Glutamatergic neuron (in vitro differentiated cells): ENCODE data around the gene LANCL3. TPM values are rescaled to one million over a fixed set of nuclear protein-coding genes. Genes with fewer than 3 reads are reported as not detected.

Experiments used
- DNase-seq: peaks from one replicate; pipeline ENCODE4 v3.0.0; 2022
- H3K27ac Mint-ChIP-seq: one replicate; pipeline ENCODE4 v1.8.0; 2020; ENCODE audit warnings: mild to moderate bottlenecking, mixed read lengths, inconsistent platforms; ENCODE audit not compliant: unreplicated experiment
- H3K27me3 Mint-ChIP-seq: one replicate; pipeline ENCODE4 v1.8.0; 2020; ENCODE audit warnings: mild to moderate bottlenecking, moderate library complexity, mixed read lengths, inconsistent platforms; ENCODE audit not compliant: unreplicated experiment
- H3K36me3 Mint-ChIP-seq: one replicate; pipeline ENCODE4 v1.8.0; 2020; ENCODE audit warnings: mild to moderate bottlenecking, mixed read lengths, inconsistent platforms; ENCODE audit not compliant: unreplicated experiment
- H3K4me1 Mint-ChIP-seq: one replicate; pipeline ENCODE4 v1.8.0; 2020; ENCODE audit warnings: mild to moderate bottlenecking, low read depth, mixed read lengths, inconsistent platforms; ENCODE audit not compliant: unreplicated experiment
- H3K4me3 Mint-ChIP-seq: one replicate; pipeline ENCODE4 v1.8.0; 2020; ENCODE audit warnings: mild to moderate bottlenecking, mixed read lengths, inconsistent platforms; ENCODE audit not compliant: unreplicated experiment
- H3K9me3 Mint-ChIP-seq: one replicate; pipeline ENCODE4 v1.8.0; 2020; ENCODE audit warnings: mild to moderate bottlenecking, moderate library complexity, mixed read lengths, inconsistent platforms; ENCODE audit not compliant: unreplicated experiment
- total RNA-seq: library from RNA; stranded (reverse); fragmentation: NEBNext Ultra II Directional; extraction: Animal tissue kit (Norgen Biotek cat#: 25700); gene quantifications from one replicate; pipeline ENCODE4 v1.2.1, GENCODE V29; 2021; ENCODE audit not compliant: unreplicated experiment
- TF ChIP-seq, protein P1 (sequence below): fragments of 200-600 bp; sonication (generic); IDR thresholded peaks from one replicate; pipeline ENCODE4 v1.5.0; 2021; ENCODE audit not compliant: partially characterized antibody, unreplicated experiment

Gene LANCL3
- total RNA-seq, 1 donor from 2014 or later: 1.1 TPM

DNA sequence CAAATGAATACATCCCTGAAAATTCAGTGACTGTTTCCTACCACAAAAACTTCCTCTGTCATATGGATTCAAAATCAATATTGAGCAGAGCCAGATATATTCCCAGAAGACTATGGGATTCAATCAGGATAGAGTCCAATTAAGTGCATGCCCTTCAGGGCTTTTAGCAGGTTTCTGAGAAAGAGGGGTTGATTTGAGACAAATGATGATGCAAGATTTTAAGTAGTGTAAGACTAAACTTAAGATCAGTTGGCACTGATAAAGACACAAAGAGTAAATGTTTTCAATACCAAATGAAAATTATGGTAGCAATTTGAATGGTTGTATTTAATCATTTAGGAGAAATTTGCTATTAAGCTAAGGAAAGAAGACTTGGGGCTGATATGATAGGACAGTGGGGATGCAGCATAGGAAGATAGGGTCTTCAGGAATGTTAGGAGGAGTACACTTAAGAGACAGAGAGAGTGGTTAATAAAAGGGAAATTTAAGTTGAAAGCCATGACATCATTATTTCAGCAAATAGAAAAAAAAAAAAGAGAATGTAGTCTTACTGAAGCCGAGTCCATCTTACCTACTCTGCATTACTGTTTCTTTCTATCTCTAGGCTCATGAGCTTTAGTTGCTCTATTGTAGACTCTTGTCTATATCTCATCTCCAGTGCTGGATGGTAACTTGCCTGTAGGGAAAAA, 82.1 kb downstream of the LANCL3 start:
- TF ChIP-seq, protein P1, sequence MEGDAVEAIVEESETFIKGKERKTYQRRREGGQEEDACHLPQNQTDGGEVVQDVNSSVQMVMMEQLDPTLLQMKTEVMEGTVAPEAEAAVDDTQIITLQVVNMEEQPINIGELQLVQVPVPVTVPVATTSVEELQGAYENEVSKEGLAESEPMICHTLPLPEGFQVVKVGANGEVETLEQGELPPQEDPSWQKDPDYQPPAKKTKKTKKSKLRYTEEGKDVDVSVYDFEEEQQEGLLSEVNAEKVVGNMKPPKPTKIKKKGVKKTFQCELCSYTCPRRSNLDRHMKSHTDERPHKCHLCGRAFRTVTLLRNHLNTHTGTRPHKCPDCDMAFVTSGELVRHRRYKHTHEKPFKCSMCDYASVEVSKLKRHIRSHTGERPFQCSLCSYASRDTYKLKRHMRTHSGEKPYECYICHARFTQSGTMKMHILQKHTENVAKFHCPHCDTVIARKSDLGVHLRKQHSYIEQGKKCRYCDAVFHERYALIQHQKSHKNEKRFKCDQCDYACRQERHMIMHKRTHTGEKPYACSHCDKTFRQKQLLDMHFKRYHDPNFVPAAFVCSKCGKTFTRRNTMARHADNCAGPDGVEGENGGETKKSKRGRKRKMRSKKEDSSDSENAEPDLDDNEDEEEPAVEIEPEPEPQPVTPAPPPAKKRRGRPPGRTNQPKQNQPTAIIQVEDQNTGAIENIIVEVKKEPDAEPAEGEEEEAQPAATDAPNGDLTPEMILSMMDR: no peak
- no peaks in the 10 kb centered on the region for H3K36me3 Mint-ChIP-seq
- H3K27me3 Mint-ChIP-seq: no peaks in the 10 kb centered on the region
- peaks cover 17% of the 10 kb centered on the region for H3K4me1 Mint-ChIP-seq
- no peak for DNase-seq
- peak overlapping the region; percentile 61 for H3K4me3 Mint-ChIP-seq
- H3K9me3 Mint-ChIP-seq: peaks cover under 1% of the 10 kb centered on the region
- peak overlapping the region; percentile 73 for H3K27ac Mint-ChIP-seq

DNA sequence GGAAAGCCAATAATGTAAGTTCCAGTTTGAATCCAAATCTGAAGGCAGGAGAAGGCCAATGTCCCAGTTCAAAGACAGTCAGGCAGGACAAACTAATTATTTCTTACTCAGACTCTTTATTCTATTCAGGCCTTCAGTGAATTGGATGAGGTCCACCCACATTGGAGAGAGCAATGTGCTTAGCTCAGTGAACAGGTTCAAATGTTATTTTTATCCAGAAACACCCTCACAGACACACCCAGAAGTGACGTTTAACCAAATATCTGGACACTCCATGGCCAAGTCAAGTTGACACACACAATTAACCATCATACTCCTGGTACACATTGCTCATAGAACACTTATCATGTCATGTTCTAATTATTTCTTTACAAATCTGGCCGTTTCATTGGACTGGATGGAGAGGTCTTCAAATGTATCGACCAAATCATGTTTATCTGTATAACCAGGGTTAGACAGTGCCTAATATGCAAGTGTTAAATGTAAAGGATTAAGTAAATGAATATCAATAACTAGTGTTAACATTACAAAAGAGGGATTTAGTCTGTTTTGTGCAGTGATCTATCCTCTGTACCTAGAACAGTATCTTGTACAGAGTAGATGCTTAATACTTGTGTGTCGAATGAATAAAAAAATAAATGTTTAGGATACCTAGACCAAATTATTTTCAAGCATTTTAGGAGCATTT, 87.0 kb downstream of the LANCL3 start:
- TF ChIP-seq, protein P1: no peak
- no peak for DNase-seq
- H3K27ac Mint-ChIP-seq: no peak overlapping the region
- peaks cover 10% of the 10 kb centered on the region for H3K4me1 Mint-ChIP-seq
- H3K27me3 Mint-ChIP-seq: no peaks in the 10 kb centered on the region
- peaks cover 2% of the 10 kb centered on the region for H3K9me3 Mint-ChIP-seq
- H3K4me3 Mint-ChIP-seq: no peak overlapping the region
- H3K36me3 Mint-ChIP-seq: no peaks in the 10 kb centered on the region

DNA sequence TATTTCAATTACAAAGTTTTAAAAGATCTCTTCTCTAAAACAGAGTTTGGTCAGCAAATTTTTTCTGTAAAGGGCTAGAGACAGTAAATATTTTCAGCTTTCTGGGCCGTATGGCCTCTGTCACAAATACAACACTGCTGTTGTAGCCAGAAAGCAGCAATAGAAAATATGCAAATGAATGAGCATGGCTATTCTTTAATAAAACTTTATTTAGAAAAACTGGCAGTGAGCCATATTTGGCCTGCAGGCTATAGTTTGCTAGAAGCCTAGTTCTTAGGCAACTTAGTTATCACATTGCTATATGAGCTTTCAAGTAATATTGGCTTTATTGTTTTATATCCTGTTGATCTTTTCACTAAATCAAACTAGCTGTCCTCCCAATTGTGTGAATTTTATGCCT, 87.6 kb downstream of the LANCL3 start:
- Mint-ChIP-seq H3K27ac (no peak overlapping the region), H3K4me3 (no peak overlapping the region), H3K27me3 (no peaks in the 10 kb centered on the region), H3K36me3 (no peaks in the 10 kb centered on the region), H3K9me3 (peaks cover 2% of the 10 kb centered on the region), H3K4me1 (peaks cover 4% of the 10 kb centered on the region)
- TF ChIP-seq, protein P1: no peak
- no peak for DNase-seq

DNA sequence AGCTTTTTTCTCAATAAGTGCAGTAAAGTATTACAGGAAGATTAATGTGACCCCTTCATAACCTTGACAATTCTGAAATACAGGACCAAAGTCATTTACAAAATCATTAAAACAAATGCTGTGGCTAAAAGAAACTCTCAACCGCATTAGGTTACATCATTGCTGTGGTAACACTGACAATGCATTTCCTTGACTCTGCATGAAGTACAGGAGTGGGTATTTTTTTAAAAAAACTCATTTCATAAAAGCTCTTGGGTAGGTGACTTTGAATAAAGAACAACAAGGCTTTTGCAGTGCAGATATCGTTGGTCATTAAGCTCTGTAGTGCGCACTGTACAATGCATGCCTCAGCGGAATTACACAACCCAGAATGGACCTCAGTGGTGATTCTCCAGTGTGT, 90.7 kb downstream of the LANCL3 start:
- Mint-ChIP-seq H3K36me3 (no peaks in the 10 kb centered on the region), H3K27me3 (no peaks in the 10 kb centered on the region), H3K4me3 (no peak overlapping the region), H3K4me1 (peaks cover 3% of the 10 kb centered on the region), H3K9me3 (peaks cover 2% of the 10 kb centered on the region), H3K27ac (no peak overlapping the region)
- DNase-seq: no peak
- TF ChIP-seq, protein P1: no peak

DNA sequence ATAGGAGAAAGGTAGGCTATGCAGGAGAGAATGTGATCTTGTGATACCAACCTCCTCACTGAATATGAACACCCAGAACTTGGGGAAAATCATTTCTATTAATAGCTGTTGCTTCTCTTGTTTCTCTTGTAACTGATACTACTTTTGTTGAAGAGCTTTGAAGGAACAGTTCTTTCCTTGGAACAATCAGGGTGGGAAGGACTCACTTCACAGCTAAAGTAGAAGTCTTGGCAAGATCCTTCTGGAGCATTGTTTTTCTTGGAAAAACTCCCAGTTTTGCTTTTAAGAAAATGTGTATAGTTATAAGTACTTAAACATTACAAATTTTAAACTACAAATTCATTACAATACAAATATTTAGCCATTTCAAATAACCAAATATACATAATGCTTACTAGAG, 95.1 kb downstream of the LANCL3 start:
- TF ChIP-seq, protein P1: no peak
- DNase-seq: no peak
- Mint-ChIP-seq H3K4me3 (no peak overlapping the region), H3K27ac (no peak overlapping the region), H3K4me1 (peaks cover 4% of the 10 kb centered on the region), H3K27me3 (no peaks in the 10 kb centered on the region), H3K9me3 (peaks cover 2% of the 10 kb centered on the region), H3K36me3 (no peaks in the 10 kb centered on the region)
